Jurkat, Clone E6-1 (cell line): Measurements from ENCODE around the gene SEC61B.

ENCODE experiments used
- DNase-seq: peaks from one replicate; pipeline ENCODE4 v3.0.0-alpha.2; 2011; ENCODE audit warnings: low read depth, low spot score
- H3K4me3 ChIP-seq: 2 replicates; pipeline ENCODE4 v1.5.1; 2011; ENCODE audit warnings: mild to moderate bottlenecking, low read length, control low read depth, moderate library complexity

The SEC61B gene

DNA sequence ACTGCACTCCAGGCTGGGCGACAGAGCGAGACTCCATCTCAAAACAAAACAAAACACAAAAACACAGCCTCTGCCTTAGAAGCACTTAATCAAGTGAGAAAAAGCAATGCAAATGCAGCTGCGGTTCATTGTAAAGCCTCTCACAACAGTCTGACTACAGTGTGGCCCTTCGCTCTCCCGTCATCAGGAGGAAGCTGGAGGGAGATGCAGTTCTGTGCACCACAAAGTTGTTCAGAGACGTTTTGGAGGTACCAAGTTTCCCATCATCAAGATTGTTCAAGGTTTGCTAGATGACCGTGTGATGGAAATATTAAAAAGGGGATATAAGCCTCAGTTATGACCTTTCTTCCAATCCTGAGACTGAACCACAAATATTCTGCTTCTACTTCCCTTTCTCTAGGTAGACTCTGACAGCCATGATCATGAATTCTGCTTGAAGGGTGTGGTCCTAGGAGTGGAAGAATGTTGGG, 40.9 kb downstream of the SEC61B start:
- no peak overlapping the region for H3K4me3 ChIP-seq
- no peak for DNase-seq

- peak; percentile 36 for DNase-seq
- no peak overlapping the region for H3K4me3 ChIP-seq
These were observed 42.1 kb downstream of the SEC61B start for GRCh38 chr9:99264070-99264680.

DNA sequence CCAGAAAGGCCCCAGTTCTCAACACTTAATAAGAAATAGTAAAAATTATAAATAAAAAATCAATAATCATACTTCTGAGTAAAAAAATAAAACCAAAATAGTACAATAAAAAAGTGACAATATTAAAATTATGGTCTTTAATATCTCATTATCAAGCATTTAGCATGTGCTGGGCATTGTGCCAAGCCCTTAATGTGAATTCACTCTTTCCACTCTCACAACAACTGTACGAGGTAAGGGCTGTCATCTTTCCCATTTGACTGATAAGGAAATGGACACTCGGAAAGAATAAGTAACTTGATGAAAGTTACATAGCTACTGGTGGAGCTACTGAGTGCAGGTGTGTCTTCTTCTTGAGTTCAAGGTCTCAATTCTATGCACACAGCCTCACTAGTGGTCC, 43.6 kb downstream of the SEC61B start:
- DNase-seq = no peak
- H3K4me3 ChIP-seq = no peak overlapping the region

DNA sequence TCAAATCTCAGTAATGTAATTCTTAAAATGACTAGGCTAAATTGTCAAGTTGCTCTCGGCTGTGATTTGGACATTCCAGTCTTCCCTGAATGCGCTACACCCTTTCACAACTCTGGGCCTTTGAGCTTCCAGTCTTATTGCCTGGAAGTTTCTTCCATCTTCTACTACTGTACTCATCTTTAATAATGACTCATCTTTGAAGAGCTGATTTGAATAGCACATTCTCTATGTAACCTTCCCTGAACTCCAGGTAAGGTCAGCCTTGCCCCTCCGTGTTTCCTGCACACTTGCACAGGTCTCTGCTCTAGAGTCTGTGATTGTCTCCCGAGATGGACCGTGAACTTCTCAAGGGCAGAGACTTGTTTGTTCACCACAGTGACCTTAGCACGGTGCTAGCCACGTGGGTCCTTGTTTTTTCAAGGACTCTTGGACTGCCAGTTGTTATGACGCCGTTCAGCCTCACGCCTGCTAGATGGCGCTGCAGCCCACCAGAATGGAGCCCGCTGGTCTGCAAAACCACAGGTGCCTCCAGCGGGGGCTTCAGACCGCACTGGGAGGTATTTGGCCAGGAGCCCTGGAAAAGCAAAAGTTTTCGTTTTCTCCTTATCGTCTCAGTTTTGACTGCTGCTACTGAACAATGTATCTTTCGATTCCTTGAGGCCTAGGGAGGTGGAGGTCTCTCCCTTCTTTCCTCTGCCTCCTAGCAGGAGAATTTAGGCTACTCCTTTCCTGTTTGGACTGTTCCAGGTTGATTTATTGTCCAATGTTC, 44.4 kb downstream of the SEC61B start:
- peak; percentile 53 for DNase-seq
- H3K4me3 ChIP-seq = no peak overlapping the region

DNA sequence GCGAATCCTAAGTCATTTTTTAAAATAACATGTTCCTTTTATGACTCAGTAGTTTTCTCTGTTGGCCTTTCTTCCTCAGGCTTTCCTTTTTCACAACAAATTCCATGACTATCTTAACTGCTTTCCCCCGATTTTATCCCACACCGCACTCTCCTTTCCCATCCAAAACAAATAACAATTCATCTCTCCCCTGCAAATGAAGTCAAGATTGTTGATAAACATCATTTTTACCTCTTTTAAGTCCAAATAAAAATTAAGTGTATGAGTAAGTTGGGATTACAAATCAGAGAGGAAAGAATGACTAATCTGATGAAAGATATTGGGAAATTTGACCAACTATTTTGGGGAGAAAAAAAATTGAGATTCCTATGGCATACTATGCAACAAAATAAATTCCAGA, 47.3 kb downstream of the SEC61B start:
- DNase-seq = no peak

DNA sequence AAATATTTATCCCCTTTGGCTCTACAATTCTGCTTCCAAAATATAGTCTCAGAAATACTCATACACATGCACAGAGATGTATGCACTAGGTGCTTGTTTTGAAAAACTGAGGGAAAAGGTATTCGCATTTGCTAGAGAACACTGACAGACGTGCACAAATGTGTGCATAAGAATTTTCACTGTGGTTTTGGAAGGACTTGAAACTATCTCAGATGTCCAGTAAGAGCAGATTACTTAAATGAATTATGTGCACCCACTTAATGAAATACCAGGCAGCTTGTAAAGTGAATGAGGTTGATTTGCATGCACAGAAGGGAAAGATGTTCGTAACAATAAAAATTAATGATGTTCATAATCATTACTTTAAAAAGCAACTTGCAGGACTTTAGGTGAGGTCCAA, 48.4 kb downstream of the SEC61B start:
- no peak for DNase-seq

More for the DNA sequence above, 47.3 kb downstream of the SEC61B start:
- H3K4me3 ChIP-seq = no peak overlapping the region

DNA sequence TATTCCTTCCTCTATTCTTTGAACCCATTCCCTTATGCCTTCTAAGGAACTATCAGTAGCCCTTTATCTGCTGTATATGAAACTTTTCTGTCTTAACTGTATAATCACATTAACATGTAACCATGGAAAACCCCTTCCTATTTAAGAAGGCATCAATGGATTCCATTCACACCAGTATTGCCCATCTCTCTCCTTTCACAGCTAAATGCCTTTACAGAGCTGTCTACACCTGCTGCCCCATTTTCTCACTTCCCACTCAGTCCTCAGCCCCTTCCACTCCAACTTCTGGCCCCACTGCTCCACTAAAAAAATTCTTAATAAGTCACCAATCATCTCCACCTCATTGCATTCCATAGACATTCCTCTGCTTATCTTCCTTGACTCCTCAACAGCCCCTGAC, 50.8 kb downstream of the SEC61B start:
- DNase-seq = no peak
- H3K4me3 ChIP-seq = no peak overlapping the region

More for the DNA sequence above, 48.4 kb downstream of the SEC61B start:
- H3K4me3 ChIP-seq = no peak overlapping the region

DNA sequence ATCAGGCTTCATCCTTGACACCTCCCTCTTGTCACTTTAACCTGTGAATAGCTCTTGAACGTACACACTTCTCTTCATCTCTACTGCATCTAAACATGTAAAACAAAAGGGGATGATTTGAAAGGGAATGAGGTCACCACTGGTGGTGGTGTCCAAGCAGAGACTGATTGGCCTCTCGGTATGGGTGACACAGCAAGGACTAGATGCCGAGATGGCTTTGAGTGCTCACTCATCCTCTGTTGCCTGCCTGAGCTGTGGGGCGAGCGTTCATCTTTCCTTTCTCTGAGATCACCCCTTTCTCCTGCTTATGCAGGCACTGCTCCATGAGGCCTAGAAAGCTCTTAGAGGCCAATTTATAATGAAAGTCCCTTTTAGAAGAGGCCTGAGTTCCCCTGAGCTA, 51.9 kb downstream of the SEC61B start:
- DNase-seq = no peak
- H3K4me3 ChIP-seq = no peak overlapping the region

DNA sequence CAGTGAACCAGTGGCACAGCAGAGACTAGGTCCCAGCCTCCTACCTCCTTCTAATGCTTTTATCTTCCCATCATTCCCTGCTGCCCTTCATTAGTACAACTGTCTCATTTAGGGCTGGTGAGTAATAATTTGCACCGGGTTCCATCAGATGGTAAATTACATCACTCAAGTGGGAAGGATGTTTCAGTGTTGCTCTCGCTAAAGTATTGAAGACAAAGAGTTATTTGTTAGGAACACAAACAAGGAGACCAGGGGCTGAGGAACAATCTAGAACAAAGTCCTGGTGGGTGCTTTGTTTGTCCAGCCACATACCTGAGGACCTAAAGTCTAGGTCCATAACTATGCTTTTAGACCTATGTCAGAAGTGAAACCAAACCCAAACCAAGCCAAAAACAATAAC, 52.4 kb downstream of the SEC61B start:
- no peak overlapping the region for H3K4me3 ChIP-seq
- no peak for DNase-seq
